Endothelial cell of umbilical vein (primary cell): ENCODE measurements around the gene FBXO44. TPM values are rescaled to one million over a fixed set of nuclear protein-coding genes. Genes with fewer than 3 reads are reported as not detected.

ENCODE experiments used
- BruUV-seq: library from RNA; stranded (reverse); fragments of 400-500 nt; replicated peaks from 2 replicates; lab custom pipeline; 2021; lab: Mats Ljungman, UMichigan
- CTCF ChIA-PET: fragments of 300-600, 350-600 bp; sonication (Branson Sonifier 250); formaldehyde crosslinking; loops from one replicate; lab custom pipeline; 2021; ENCODE audit warnings: antibody characterized with exemption, inconsistent platforms; lab: Charles Lee
- POLR2A ChIA-PET: fragments of 300-600, 350-600 bp; sonication (Branson Sonifier 250); formaldehyde crosslinking; loops from one replicate; lab custom pipeline; 2021; ENCODE audit warnings: antibody characterized with exemption, inconsistent platforms; lab: Charles Lee
- DNase-seq: peaks from one replicate; pipeline ENCODE4 v3.0.0-alpha.2; 2011; ENCODE audit warnings: low read depth, low spot score
- FAIRE-seq: peaks from 2 replicates; lab custom pipeline; 2011; peaks lifted over from hg19 to GRCh38; lab: Jason Lieb, UNC
- H2AFZ ChIP-seq: 2 replicates; pipeline ENCODE4 v1.6.0; 2012; ENCODE audit warnings: low read depth, low read length, control low read depth, inconsistent platforms
- H3K27ac ChIP-seq: 2 replicates; pipeline ENCODE4 v1.5.1; 2011; ENCODE audit warnings: low read depth, mild to moderate bottlenecking, control low read depth, low read length, moderate library complexity; ENCODE audit not compliant: insufficient read depth
- H3K27me3 ChIP-seq, 2 experiments: 2 replicates each; pipeline versions ENCODE4 v1.6.0 to v1.6.1; 2011; ENCODE audit warnings: low read length in 2 of 2, mixed read lengths in 1 of 2; ENCODE audit not compliant: control insufficient read depth in 2 of 2, insufficient read depth in 2 of 2
- H3K36me3 ChIP-seq, 2 experiments: 2 replicates in 1 of 2; 3 replicates in 1 of 2; pipeline ENCODE4 v1.5.1; 2011; ENCODE audit warnings: low read length in 2 of 2, mild to moderate bottlenecking in 1 of 2, moderate library complexity in 1 of 2; ENCODE audit not compliant: control insufficient read depth in 2 of 2, insufficient read depth in 2 of 2; ENCODE audit errors: extremely low read depth in 1 of 2
- H3K4me1 ChIP-seq: 3 replicates; pipeline ENCODE4 v1.5.1; 2011; ENCODE audit warnings: mild to moderate bottlenecking, low read length; ENCODE audit not compliant: control insufficient read depth, insufficient read depth; ENCODE audit errors: extremely low read depth
- H3K4me2 ChIP-seq: 2 replicates; pipeline ENCODE4 v1.6.1; 2011; ENCODE audit warnings: low read length, control low read depth, mixed read lengths; ENCODE audit not compliant: insufficient read depth
- H3K4me3 ChIP-seq, 3 experiments: fragments of 200-600 bp in 1 of 3; sonication (generic), shearing (Covaris generic) in 1 of 3; replicated peaks in 1 of 3; 2 replicates each; pipeline ENCODE4 v1.5.1; 2011 to 2016; ENCODE audit warnings: control low read depth in 3 of 3, low read length in 3 of 3, mild to moderate bottlenecking in 2 of 3, inconsistent platforms in 1 of 3, low read depth in 1 of 3, moderate library complexity in 1 of 3; ENCODE audit not compliant: insufficient read depth in 1 of 3
- H3K79me2 ChIP-seq: 2 replicates; pipeline ENCODE4 v1.6.0; 2012; ENCODE audit warnings: low read length, inconsistent platforms; ENCODE audit not compliant: control insufficient read depth, insufficient read depth
- H3K9ac ChIP-seq: replicated peaks from 2 replicates; pipeline ENCODE3; 2011; ENCODE audit warnings: low read length, control low read depth; ENCODE audit not compliant: insufficient read depth; ENCODE audit errors: extremely low read depth
- H3K9me1 ChIP-seq: replicated peaks from 3 replicates; pipeline ENCODE4 v1.6.0; 2011; ENCODE audit warnings: mild to moderate bottlenecking, low read length; ENCODE audit not compliant: control insufficient read depth, insufficient read depth; ENCODE audit errors: extremely low read depth
- H3K9me3 ChIP-seq: replicated peaks from 2 replicates; pipeline ENCODE4 v1.5.1; 2012; ENCODE audit warnings: low read length, inconsistent platforms; ENCODE audit not compliant: control insufficient read depth, insufficient read depth
- H4K20me1 ChIP-seq: replicated peaks from 2 replicates; pipeline ENCODE3; 2011; ENCODE audit warnings: mild to moderate bottlenecking, low read length; ENCODE audit not compliant: control insufficient read depth, insufficient read depth; ENCODE audit errors: extremely low read depth
- CTCF ChIP-seq, 2 donors: IDR thresholded peaks; 1 replicate in 1 of 2; 2 replicates in 1 of 2; pipeline ENCODE4 v1.5.1; 2011; ENCODE audit warnings: low read length in 2 of 2, mild to moderate bottlenecking in 2 of 2, moderate library complexity in 2 of 2, control low read depth in 1 of 2, inconsistent platforms in 1 of 2, low read depth in 1 of 2; ENCODE audit not compliant: insufficient read depth in 1 of 2; ENCODE audit errors: extremely low read depth in 1 of 2
- EZH2 ChIP-seq: IDR thresholded peaks from 2 replicates; pipeline ENCODE4 v1.6.1; 2012; ENCODE audit warnings: borderline replicate concordance, low read depth, mild to moderate bottlenecking, moderate library complexity, low read length, inconsistent platforms; ENCODE audit not compliant: severe bottlenecking
- FOS ChIP-seq: IDR thresholded peaks from 2 replicates; pipeline ENCODE4 v1.6.1; 2011; ENCODE audit warnings: mild to moderate bottlenecking, low read length, moderate library complexity, borderline replicate concordance; ENCODE audit not compliant: insufficient read depth
- GATA2 ChIP-seq: IDR thresholded peaks from 2 replicates; pipeline ENCODE4 v1.7.0; 2011; ENCODE audit warnings: low read depth, mild to moderate bottlenecking, moderate library complexity, mixed read lengths, low read length; ENCODE audit not compliant: insufficient read length, insufficient read depth
- JUN ChIP-seq: IDR thresholded peaks from 2 replicates; pipeline ENCODE4 v1.6.1; 2011; ENCODE audit warnings: borderline replicate concordance, low read depth; ENCODE audit not compliant: insufficient read length, insufficient read depth
- MAX ChIP-seq: IDR thresholded peaks from 2 replicates; pipeline ENCODE4 v1.6.1; 2011; ENCODE audit not compliant: insufficient read depth, insufficient read length
- MYC ChIP-seq: IDR thresholded peaks from one replicate; pipeline ENCODE4 v1.6.1; 2011; ENCODE audit warnings: mild to moderate bottlenecking, low read depth, low read length
- POLR2A ChIP-seq: IDR thresholded peaks from 2 replicates; pipeline ENCODE4 v1.6.1; 2012; ENCODE audit warnings: low read depth, mild to moderate bottlenecking, control low read depth, low read length
- POLR2AphosphoS5 ChIP-seq: IDR thresholded peaks from 2 replicates; pipeline ENCODE4 v1.6.1; 2012; ENCODE audit warnings: low read depth, mild to moderate bottlenecking, control low read depth, low read length, moderate library complexity; ENCODE audit not compliant: insufficient read depth
- dilution Hi-C: fragments of 300-500 bp; cut with MboI; formaldehyde crosslinking; loops from one replicate; pipeline ENCODE4 v1.15.0; 2019; ENCODE audit warnings: low sequenced_read_pairs; ENCODE audit not compliant: extremely low pct_ligation_motif_present
- intact Hi-C: fragments of 100-400 bp; cut with micrococcal nuclease; formaldehyde crosslinking; loops from one replicate; pipeline ENCODE4 v1.10.0; 2022
- polyA plus RNA-seq, 4 experiments: library from polyadenylated mRNA; depleted of rRNA in 3 of 4; stranded (reverse) in 3 of 4; unstranded in 1 of 4; fragments of >200 nt; gene quantifications; 2 replicates each; pipeline versions ENCODE4 v1.2.1 to v1.2.3, GENCODE V29; 2011 to 2012; ENCODE audit warnings: missing spikeins in 1 of 4
- total RNA-seq: library from RNA; stranded (reverse); gene quantifications from 2 replicates; pipeline ENCODE4 v1.2.3, GENCODE V29; 2021

Gene FBXO44
- total and polyA plus RNA-seq, 2 donors (not counting 3 experiments of a cell fraction or from before 2014, with no cell fraction given): 16.8 to 22.5 TPM

GRCh38 chr1:11648732-11649158 is 5.9 kb upstream of the FBXO44 start:
- ChIA-PET POLR2A (interaction anchor here (0.6 to 1.3 kb wide), 2 partner anchors 259 to 376 kb away, joined by 3 to 9 read pairs; no protein-coding TSS in a partner anchor), CTCF (interaction anchor here (0.9 to 12.8 kb wide), 9 partner anchors 12 to 612 kb away, joined by 3 to 373 read pairs (median 8); partner anchors contain the start of genes FBXO6 and MTOR)
- Histone ChIP-seq H2AFZ (no peak overlapping the region), H3K9me1 (no peaks in the 10 kb centered on the region), H3K4me1 (no peaks in the 10 kb centered on the region), H3K9me3 (no peaks in the 10 kb centered on the region), H3K36me3 (no peaks in the 10 kb centered on the region), H3K9ac (no peak overlapping the region), H3K4me2 (no peak overlapping the region), H4K20me1 (no peaks in the 10 kb centered on the region), H3K4me3 (no peak overlapping the region), H3K27ac (no peak overlapping the region), H3K79me2 (no peaks in the 10 kb centered on the region), H3K27me3 (no peaks in the 10 kb centered on the region)
- intact Hi-C loops (no loop called here), dilution Hi-C loops (no loop called here)
- DNase-seq (no peak), FAIRE-seq (no peak)
- BruUV-seq: no TSS peak
- TF ChIP-seq POLR2AphosphoS5 (no peak), FOS (no peak), POLR2A (no peak)

GRCh38 chr1:11649237-11649623 is 5.4 kb upstream of the FBXO44 start:
- no peak overlapping the region for H2AFZ ChIP-seq
- POLR2A ChIA-PET: interaction anchor here (0.6 kb wide), 1 partner anchor 377 kb away, joined by 9 read pairs; no protein-coding TSS in a partner anchor
- CTCF ChIA-PET: interaction anchor here (1.4 to 12.8 kb wide), 11 partner anchors 12 to 612 kb away, joined by 4 to 373 read pairs (median 10); partner anchors contain the start of genes AGTRAP, FBXO6 and MTOR

More at GRCh38 chr1:11649237-11649623, 5.4 kb upstream of the FBXO44 start:
- Histone ChIP-seq H3K9me3 (no peaks in the 10 kb centered on the region), H3K4me2 (no peak overlapping the region), H3K4me1 (no peaks in the 10 kb centered on the region), H3K9ac (no peak overlapping the region), H3K27ac (no peak overlapping the region), H3K9me1 (no peaks in the 10 kb centered on the region), H4K20me1 (no peaks in the 10 kb centered on the region), H3K4me3 (no peak overlapping the region), H3K79me2 (no peaks in the 10 kb centered on the region), H3K36me3 (no peaks in the 10 kb centered on the region), H3K27me3 (no peaks in the 10 kb centered on the region)
- no peak for FAIRE-seq
- TF ChIP-seq MAX: no peak
- TF ChIP-seq GATA2: no peak
- TF ChIP-seq POLR2A: no peak
- TF ChIP-seq FOS: no peak
- TF ChIP-seq MYC: no peak
- TF ChIP-seq POLR2AphosphoS5: no peak
- no peak for TF ChIP-seq CTCF (IDR thresholded peaks at IDR 0.05; ENCODE audit: extremely low read depth in 1 of 2, insufficient read depth in 1 of 2, low read depth in 1 of 2, low read length in 2 of 2)
- TF ChIP-seq EZH2: no peak
- TF ChIP-seq JUN: no peak
- no TSS peak for BruUV-seq
- no peak for DNase-seq
- intact Hi-C loops: no loop called here
- dilution Hi-C loops: no loop called here
